PFSK-1 (cell line): ENCODE results near the gene LSM8.

ENCODE experiments used
- FOXP2 ChIP-seq: optimal IDR thresholded peaks from 2 replicates; pipeline ENCODE3; 2011; ENCODE audit warnings: borderline replicate concordance, control low read depth, inconsistent platforms; ENCODE audit not compliant: insufficient read depth; ENCODE audit errors: extremely low read length, extremely low read depth
- POLR2AphosphoS5 ChIP-seq: IDR thresholded peaks from 2 replicates; pipeline ENCODE4 v1.6.1; 2012; ENCODE audit warnings: low read depth, mild to moderate bottlenecking, control low read depth, low read length, moderate library complexity
- SIN3A ChIP-seq: IDR thresholded peaks from 2 replicates; pipeline ENCODE4 v1.6.1; 2012; ENCODE audit warnings: mild to moderate bottlenecking, low read length, moderate library complexity, borderline replicate concordance; ENCODE audit not compliant: insufficient read depth
- TAF1 ChIP-seq: IDR thresholded peaks from 2 replicates; pipeline ENCODE4 v1.6.1; 2012; ENCODE audit warnings: low read length, control low read depth, borderline replicate concordance; ENCODE audit not compliant: insufficient read depth
- TF ChIP-seq, protein P1 (sequence below), 2 experiments: IDR thresholded peaks; 2 replicates each; pipeline versions ENCODE4 v1.6.1 to v1.8.0; 2011 to 2012; ENCODE audit warnings: low read depth in 2 of 2, low read length in 2 of 2, control low read depth in 1 of 2, inconsistent platforms in 1 of 2, mild to moderate bottlenecking in 1 of 2, moderate library complexity in 1 of 2; ENCODE audit not compliant: insufficient read depth in 1 of 2

The LSM8 gene

DNA sequence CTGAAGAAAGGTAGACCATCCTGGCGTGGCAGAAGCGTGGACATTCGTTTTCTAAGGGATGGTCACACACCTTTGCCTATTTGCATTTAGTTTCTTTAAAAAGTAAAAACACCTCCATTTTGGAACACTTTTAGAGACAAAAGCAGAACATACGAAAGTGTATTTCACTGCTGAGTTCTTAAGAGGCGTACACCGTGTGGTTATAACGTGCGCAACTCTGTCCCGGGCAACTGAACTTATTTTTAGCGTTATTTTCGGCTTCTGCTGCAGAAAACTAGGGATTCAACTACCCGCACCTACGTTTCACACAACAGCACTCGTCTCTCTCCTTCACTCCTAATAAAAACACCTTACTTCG is 557 bp upstream of the LSM8 start:
- no peak for TF ChIP-seq POLR2AphosphoS5
- no peak for TF ChIP-seq TAF1
- TF ChIP-seq, protein P1, sequence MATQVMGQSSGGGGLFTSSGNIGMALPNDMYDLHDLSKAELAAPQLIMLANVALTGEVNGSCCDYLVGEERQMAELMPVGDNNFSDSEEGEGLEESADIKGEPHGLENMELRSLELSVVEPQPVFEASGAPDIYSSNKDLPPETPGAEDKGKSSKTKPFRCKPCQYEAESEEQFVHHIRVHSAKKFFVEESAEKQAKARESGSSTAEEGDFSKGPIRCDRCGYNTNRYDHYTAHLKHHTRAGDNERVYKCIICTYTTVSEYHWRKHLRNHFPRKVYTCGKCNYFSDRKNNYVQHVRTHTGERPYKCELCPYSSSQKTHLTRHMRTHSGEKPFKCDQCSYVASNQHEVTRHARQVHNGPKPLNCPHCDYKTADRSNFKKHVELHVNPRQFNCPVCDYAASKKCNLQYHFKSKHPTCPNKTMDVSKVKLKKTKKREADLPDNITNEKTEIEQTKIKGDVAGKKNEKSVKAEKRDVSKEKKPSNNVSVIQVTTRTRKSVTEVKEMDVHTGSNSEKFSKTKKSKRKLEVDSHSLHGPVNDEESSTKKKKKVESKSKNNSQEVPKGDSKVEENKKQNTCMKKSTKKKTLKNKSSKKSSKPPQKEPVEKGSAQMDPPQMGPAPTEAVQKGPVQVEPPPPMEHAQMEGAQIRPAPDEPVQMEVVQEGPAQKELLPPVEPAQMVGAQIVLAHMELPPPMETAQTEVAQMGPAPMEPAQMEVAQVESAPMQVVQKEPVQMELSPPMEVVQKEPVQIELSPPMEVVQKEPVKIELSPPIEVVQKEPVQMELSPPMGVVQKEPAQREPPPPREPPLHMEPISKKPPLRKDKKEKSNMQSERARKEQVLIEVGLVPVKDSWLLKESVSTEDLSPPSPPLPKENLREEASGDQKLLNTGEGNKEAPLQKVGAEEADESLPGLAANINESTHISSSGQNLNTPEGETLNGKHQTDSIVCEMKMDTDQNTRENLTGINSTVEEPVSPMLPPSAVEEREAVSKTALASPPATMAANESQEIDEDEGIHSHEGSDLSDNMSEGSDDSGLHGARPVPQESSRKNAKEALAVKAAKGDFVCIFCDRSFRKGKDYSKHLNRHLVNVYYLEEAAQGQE (IDR thresholded peaks at IDR 0.05; ENCODE audit: insufficient read depth in 1 of 2, low read depth in 2 of 2, low read length in 2 of 2), result no peak
- no peak for TF ChIP-seq FOXP2
- TF ChIP-seq SIN3A, result no peak

DNA sequence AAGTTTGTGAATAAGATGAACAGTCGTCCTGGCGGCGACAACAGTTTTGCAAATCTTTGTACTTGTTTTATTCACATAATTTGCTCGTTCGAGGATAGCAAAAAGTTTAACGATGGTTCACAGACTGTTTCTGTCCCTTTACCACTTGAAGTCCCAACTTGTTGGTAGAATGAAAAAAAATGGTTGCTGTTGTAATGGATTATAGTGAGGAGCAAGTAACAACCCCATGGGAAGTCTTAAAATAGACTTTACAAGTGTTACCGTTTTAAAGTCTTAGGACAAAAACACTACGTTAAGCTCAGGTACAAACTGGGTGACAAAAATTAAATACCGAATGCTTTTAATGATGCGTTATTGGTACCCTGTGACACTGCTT is 589 bp downstream of the LSM8 start:
- no peak for TF ChIP-seq POLR2AphosphoS5
- TF ChIP-seq, protein P1 (IDR thresholded peaks at IDR 0.05; ENCODE audit: insufficient read depth in 1 of 2, low read depth in 2 of 2, low read length in 2 of 2), result no peak
- TF ChIP-seq TAF1, result no peak
- no peak for TF ChIP-seq FOXP2
- no peak for TF ChIP-seq SIN3A

DNA sequence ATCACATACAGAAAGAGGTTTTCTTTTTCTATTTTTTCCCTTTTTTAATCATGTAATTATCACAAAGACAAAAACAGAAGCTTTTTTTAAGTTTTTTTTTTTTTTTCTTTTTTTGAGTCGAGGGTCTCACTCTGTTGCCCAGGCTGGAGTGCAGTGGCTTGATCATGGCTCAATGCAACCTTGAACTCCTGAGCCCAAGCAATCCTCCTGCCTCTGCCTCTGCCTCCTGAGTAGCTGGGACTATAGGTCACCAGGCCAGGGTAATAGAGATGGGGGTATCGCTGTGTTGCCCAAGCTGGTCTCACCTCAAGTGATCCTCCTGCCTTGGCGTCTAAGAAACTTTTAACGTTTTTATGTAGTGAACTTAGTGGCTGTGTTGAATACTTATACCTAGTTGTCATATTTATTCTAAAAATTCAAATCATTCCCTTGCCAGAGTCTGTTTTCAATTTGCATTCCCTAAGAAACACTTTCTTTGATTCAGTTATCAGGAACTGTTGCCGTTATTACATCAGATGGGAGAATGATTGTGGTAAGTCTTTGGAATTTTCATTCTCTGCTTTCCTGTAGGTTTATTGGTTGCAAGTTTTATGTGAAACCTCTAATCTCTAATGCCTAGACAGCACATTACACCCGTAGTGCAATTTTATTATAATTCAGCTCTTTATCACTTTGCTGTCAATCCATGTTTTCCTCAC is 1.3 kb downstream of the LSM8 start:
- TF ChIP-seq SIN3A, result no peak
- TF ChIP-seq, protein P1 (IDR thresholded peaks at IDR 0.05; ENCODE audit: insufficient read depth in 1 of 2, low read depth in 2 of 2, low read length in 2 of 2), result no peak
- no peak for TF ChIP-seq POLR2AphosphoS5
- no peak for TF ChIP-seq TAF1

DNA sequence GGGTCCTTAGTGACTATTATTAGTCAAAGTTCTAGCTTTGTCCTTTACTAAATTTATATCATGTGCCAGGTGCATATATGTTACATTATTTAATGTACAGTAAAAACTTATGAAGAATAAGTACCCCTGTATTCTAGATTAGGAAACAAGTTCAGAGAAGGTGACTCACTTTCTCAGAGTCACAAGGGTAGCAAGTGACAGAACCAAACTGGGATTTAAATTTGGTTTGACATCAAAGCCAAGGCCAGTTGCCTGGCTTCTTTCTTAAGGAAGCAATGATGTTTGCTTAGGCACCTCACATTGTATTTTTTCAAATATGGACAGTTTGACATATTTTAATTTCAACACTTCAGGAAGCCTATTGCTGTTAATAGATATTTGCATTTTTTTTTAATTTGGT is 2.5 kb downstream of the LSM8 start:
- TF ChIP-seq TAF1 (no peak), POLR2AphosphoS5 (no peak)
- TF ChIP-seq, protein P1 (IDR thresholded peaks at IDR 0.05; ENCODE audit: insufficient read depth in 1 of 2, low read depth in 2 of 2, low read length in 2 of 2), result no peak

DNA sequence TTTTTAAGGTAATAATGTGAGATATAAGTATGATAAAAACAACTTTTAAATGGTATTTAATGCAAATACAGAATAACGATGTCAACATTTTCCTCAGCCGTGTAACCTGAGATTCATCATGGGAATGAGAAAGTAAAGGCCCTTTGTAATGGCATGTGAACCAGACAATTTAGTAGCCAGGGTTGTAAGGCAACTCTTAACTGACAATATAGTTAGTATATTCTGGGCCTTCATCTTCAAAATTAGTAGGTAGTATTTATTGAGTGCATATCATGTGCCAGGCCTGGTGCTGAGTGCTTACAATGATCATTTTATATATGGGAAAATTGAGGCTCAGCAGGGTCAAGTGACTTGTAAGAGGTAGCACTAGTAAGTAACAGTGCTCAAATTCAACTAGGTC is 10.6 kb downstream of the LSM8 start:
- TF ChIP-seq POLR2AphosphoS5, result 0 out of 2 replicates have a peak, but pooled peaks have one; percentile 8
- TF ChIP-seq SIN3A, result no peak
